Thoracic aorta (tissue), 2 donors: ENCODE results near the gene UBR4. TPM values are rescaled to one million over a fixed set of nuclear protein-coding genes. Genes with fewer than 3 reads are reported as not detected.
"Not testable (repeated sequence)": the region's sequence is repeated elsewhere in the genome, so short reads cannot be mapped to it uniquely, and the experiment has no call there.

ENCODE experiments used
- ATAC-seq: fragments of 150-250 bp; one replicate; pipeline ENCODE4 v1.8.0; 2017; ENCODE audit warnings: low read depth; ENCODE audit not compliant: insufficient number of reproducible peaks, low FRiP score
- DNase-seq: peaks from one replicate; pipeline ENCODE4 v3.0.0-alpha.2; 2020; ENCODE audit warnings: low spot score
- H3K27ac ChIP-seq, 2 donors: fragments of 200-600 bp; sonication (generic); 1 replicate in 1 of 2; 2 replicates in 1 of 2; pipeline ENCODE4 v1.5.1; 2016; ENCODE audit warnings: mild to moderate bottlenecking in 2 of 2, moderate library complexity in 2 of 2
- H3K27me3 ChIP-seq: fragments of 200-600 bp; sonication (generic); replicated peaks from 2 replicates; pipeline ENCODE4 v1.6.0; 2016; ENCODE audit warnings: mild to moderate bottlenecking; ENCODE audit not compliant: insufficient read depth
- H3K36me3 ChIP-seq: fragments of 200-600 bp; sonication (generic); one replicate; pipeline ENCODE4 v1.5.1; 2016
- H3K4me1 ChIP-seq, 2 donors: fragments of 200-600 bp; sonication (generic); 1 replicate in 1 of 2; 2 replicates in 1 of 2; pipeline versions ENCODE4 v1.5.1 to v1.6.0; 2016; ENCODE audit warnings: low read depth in 2 of 2, mild to moderate bottlenecking in 1 of 2; ENCODE audit not compliant: control insufficient read depth in 1 of 2
- H3K4me3 ChIP-seq: fragments of 200-600 bp; sonication (generic); 2 replicates; pipeline ENCODE4 v1.5.1; 2016; ENCODE audit warnings: mild to moderate bottlenecking
- H3K9me3 ChIP-seq: fragments of 200-600 bp; sonication (generic); 2 replicates; pipeline ENCODE4 v1.5.1; 2016
- total RNA-seq, 2 donors: library from RNA; depleted of rRNA; stranded (reverse); fragments of >200 nt; gene quantifications; one replicate each; pipeline versions ENCODE4 v1.1.0 to v1.2.3, GENCODE V29; 2016
- TF ChIP-seq, protein P1 (sequence below): fragments of 200-600 bp; sonication (generic); IDR thresholded peaks from one replicate; pipeline ENCODE4 v1.5.1; 2019; ENCODE audit warnings: antibody characterized with exemption

The UBR4 gene
- total RNA-seq, 2 donors from 2014 or later: 231 to 266 TPM

DNA sequence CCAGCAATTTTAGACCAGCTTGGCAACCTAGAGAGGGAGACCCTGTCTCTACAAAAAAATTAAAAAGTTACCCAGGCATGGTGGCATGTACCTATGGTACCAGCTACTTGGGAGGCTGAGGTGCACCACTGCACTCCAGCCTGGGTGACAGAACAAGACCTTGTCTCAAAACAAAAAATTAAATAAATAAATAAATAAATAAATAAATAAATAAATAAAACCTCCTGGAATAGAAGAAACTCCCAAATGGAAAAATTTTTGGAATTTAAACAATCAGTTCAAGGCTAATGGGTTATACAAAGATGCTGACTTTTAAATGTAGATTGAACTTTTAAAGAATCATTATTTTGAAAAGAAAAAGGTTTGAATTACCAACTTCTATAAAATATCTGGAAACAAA is 22.2 kb downstream of the UBR4 start:
- no peaks in the 10 kb centered on the region for H3K4me1 ChIP-seq
- TF ChIP-seq, protein P1, sequence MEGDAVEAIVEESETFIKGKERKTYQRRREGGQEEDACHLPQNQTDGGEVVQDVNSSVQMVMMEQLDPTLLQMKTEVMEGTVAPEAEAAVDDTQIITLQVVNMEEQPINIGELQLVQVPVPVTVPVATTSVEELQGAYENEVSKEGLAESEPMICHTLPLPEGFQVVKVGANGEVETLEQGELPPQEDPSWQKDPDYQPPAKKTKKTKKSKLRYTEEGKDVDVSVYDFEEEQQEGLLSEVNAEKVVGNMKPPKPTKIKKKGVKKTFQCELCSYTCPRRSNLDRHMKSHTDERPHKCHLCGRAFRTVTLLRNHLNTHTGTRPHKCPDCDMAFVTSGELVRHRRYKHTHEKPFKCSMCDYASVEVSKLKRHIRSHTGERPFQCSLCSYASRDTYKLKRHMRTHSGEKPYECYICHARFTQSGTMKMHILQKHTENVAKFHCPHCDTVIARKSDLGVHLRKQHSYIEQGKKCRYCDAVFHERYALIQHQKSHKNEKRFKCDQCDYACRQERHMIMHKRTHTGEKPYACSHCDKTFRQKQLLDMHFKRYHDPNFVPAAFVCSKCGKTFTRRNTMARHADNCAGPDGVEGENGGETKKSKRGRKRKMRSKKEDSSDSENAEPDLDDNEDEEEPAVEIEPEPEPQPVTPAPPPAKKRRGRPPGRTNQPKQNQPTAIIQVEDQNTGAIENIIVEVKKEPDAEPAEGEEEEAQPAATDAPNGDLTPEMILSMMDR: no peak
- DNase-seq (no peak), ATAC-seq (no peak)
- no peaks in the 10 kb centered on the region for H3K27me3 ChIP-seq
- peaks cover 70% of the 10 kb centered on the region for H3K36me3 ChIP-seq
- H3K27ac ChIP-seq: no peak overlapping the region
- H3K4me3 ChIP-seq: no peak overlapping the region
- no peaks in the 10 kb centered on the region for H3K9me3 ChIP-seq

DNA sequence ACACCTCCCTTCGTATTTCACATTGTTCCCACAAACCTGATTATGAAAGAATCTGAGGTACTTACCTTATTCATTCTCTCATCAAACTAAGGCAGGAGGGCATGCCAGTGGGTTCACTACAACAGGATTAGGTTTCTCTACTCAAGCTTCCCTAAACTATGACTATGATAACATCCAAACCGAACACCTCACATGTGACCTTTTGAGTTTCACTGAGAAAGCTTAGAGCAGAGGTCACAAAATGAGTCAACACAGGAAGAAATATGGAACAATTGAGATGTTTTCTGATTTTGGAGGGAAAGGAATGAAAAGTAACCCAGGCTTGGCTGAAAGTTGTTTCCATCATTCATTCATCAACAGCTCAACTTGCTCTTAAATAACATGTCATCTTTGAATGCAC is 24.1 kb downstream of the UBR4 start:
- no peak for DNase-seq
- Histone ChIP-seq H3K9me3 (no peaks in the 10 kb centered on the region), H3K36me3 (peaks cover 65% of the 10 kb centered on the region), H3K27ac (no peak overlapping the region), H3K4me1 (no peaks in the 10 kb centered on the region), H3K4me3 (no peak overlapping the region), H3K27me3 (no peaks in the 10 kb centered on the region)
- TF ChIP-seq, protein P1: no peak
- ATAC-seq: no peak

DNA sequence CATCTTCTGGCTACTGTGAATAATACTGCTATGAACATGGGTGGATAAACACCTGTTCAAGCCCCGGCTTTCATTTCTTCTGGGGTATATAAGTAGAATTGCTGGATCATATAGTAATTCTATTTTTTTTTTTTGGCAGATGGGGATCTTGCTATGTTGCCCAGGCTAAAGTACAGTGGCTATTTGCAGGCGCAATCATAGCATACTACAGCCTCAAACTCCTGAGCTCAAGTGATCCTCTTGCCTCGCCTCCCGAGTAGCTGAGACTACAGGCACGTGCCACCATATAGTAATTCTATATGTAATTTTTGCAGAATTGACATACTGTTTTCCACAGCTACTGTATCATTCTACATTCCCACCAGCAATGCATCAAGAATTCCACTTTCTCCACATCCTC is 27.8 kb downstream of the UBR4 start:
- ATAC-seq (no peak), DNase-seq (no peak)
- TF ChIP-seq, protein P1: no peak
- H3K27me3 ChIP-seq: no peaks in the 10 kb centered on the region
- no peak overlapping the region for H3K27ac ChIP-seq
- H3K4me3 ChIP-seq: no peak overlapping the region
- no peaks in the 10 kb centered on the region for H3K4me1 ChIP-seq
- peaks cover 76% of the 10 kb centered on the region for H3K36me3 ChIP-seq
- no peaks in the 10 kb centered on the region for H3K9me3 ChIP-seq

DNA sequence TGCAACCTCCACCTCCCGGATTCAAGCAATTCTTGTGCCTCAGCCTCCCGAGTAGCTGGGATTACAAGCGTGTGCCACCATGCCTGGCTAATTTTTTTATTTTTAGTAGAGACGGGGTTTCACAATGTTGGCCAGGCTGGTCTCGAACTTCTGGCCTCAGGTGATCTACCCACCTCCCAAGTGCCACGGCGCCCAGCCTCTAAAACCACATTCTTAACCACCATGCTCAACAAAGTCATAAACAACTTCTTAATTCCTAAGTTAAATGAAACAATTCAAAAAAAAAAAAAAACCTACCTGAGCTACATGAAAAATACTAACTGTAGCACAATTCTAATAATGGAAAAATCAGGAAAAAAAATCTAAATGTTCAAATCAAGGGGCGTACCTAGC is 29.8 kb downstream of the UBR4 start:
- H3K4me1 ChIP-seq: not testable (repeated sequence)

DNA sequence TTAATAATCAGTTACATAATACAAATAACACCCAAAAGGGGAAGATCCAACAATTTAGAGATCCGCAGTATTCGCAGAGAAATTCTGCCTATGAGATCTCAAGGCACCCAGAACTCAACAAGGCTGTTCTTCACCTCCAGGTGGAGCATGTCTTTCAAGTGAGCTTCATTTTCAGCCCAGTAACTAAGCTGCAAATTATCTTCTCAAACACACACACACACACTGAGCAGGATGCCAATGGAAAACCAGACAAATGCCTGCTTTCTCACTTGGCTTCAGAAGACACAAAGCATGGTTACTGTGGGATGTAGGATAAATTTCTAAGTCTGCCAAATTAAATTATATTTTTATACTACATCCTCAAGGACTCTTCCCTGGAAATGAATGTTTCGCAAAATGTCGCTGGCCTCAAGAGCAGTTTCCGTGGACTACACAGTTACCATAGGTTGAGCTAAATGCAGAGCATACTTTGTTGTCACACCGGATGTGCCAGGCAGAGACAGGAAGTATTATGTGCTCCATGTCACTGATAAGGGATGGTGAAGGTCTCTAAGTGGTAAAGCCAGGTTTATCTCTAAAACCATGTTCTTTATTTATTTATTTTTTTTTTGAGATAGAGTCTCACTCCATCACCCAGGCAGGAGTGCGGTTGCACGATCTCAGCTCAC is 30.3 kb downstream of the UBR4 start:
- DNase-seq: no peak
- ATAC-seq: no peak
- Histone ChIP-seq H3K27me3 (no peaks in the 10 kb centered on the region), H3K9me3 (no peaks in the 10 kb centered on the region), H3K4me3 (no peak overlapping the region), H3K36me3 (peaks cover 78% of the 10 kb centered on the region), H3K4me1 (no peaks in the 10 kb centered on the region), H3K27ac (no peak overlapping the region)
- TF ChIP-seq, protein P1: no peak

More for the DNA sequence above, 29.8 kb downstream of the UBR4 start:
- not testable (repeated sequence) for H3K4me3 ChIP-seq, ATAC-seq, H3K9me3 ChIP-seq, H3K27ac ChIP-seq, H3K27me3 ChIP-seq, DNase-seq
- peaks cover 78% of the 10 kb centered on the region for H3K36me3 ChIP-seq
